A549 (cell line): ENCODE results near the gene DIP2A. TPM values are rescaled to one million over a fixed set of nuclear protein-coding genes. Genes with fewer than 3 reads are reported as not detected.

Source experiments
- ATAC-seq, 2 experiments: fragments of 200-7000 bp in 1 of 2; fragments of >200 bp in 1 of 2; cut with Nextera tagmentation in 1 of 2; cut with Tn5 transposase in 1 of 2; 3 replicates each; pipeline versions ENCODE4 v1.8.0 to v1.9.1; 2018 to 2020; ENCODE audit warnings: mild to moderate bottlenecking in 1 of 2, moderate library complexity in 1 of 2
- CTCF ChIA-PET: fragments of 300-600 bp; sonication (Branson Sonifier 250); formaldehyde crosslinking; extraction: SDS; loops from one replicate; lab custom pipeline; 2021; ENCODE audit warnings: antibody characterized with exemption, inconsistent platforms; lab: Yijun Ruan, JAX
- POLR2A ChIA-PET: fragments of 350-600 bp; formaldehyde crosslinking; extraction: SDS; loops from one replicate; lab custom pipeline; 2021; ENCODE audit warnings: antibody characterized with exemption, inconsistent platforms; lab: Yijun Ruan, JAX
- DNase-seq, 2 experiments: peaks; one replicate each; pipeline versions ENCODE4 v3.0.0 to v3.0.0-alpha.2; 2011 to 2016; ENCODE audit warnings: low read depth in 1 of 2, low spot score in 1 of 2
- FAIRE-seq: peaks from 2 replicates; lab custom pipeline; 2011; peaks lifted over from hg19 to GRCh38; lab: Jason Lieb, UNC
- H3K27ac ChIP-seq, 2 experiments: fragments of >200 bp; sonication (Bioruptor Twin); formaldehyde crosslinking; 3 replicates each; pipeline ENCODE4 v1.5.1; 2016 to 2017
- H3K4me1 ChIP-seq: fragments of >200 bp; sonication (Bioruptor Twin); formaldehyde crosslinking; 3 replicates; pipeline ENCODE4 v1.6.1; 2016
- H3K4me2 ChIP-seq: fragments of >200 bp; sonication (Bioruptor Twin); formaldehyde crosslinking; 3 replicates; pipeline ENCODE4 v1.6.1; 2016
- H3K4me3 ChIP-seq: fragments of >200 bp; sonication (Bioruptor Twin); formaldehyde crosslinking; 3 replicates; pipeline ENCODE4 v1.5.1; 2016
- H3K9me3 ChIP-seq: fragments of >200 bp; sonication (Bioruptor Twin); formaldehyde crosslinking; 3 replicates; pipeline ENCODE4 v1.6.1; 2016
- BHLHE40 ChIP-seq: IDR thresholded peaks from 2 replicates; pipeline ENCODE4 v1.6.1; 2012; ENCODE audit warnings: low read depth, low read length, inconsistent platforms
- CEBPB ChIP-seq, 2 experiments: fragments of >200 bp in 1 of 2; sonication (Bioruptor Twin) in 1 of 2; formaldehyde crosslinking in 1 of 2; IDR thresholded peaks; 2 replicates each; pipeline ENCODE4 v1.6.1; 2012 to 2016
- CTCF ChIP-seq: fragments of >200 bp; sonication (Bioruptor Twin); formaldehyde crosslinking; IDR thresholded peaks from 3 replicates; pipeline ENCODE4 v1.5.1; 2016
- EP300 ChIP-seq, 2 experiments: fragments of >200 bp; sonication (Bioruptor Twin); formaldehyde crosslinking; IDR thresholded peaks; 2 replicates in 1 of 2; 3 replicates in 1 of 2; pipeline ENCODE4 v1.6.1; 2016 to 2017
- FOXS1 ChIP-seq: fragments of 250-450 bp; sonication (Bioruptor Pico); IDR thresholded peaks from 2 replicates; pipeline ENCODE4 v1.5.0; 2020; ENCODE audit warnings: mild to moderate bottlenecking, moderate library complexity
- GATA3 ChIP-seq: IDR thresholded peaks from 2 replicates; pipeline ENCODE4 v1.6.1; 2012; ENCODE audit warnings: borderline replicate concordance
- HDAC2 ChIP-seq: fragments of 200-600 bp; sonication (generic); IDR thresholded peaks from 2 replicates; pipeline ENCODE4 v1.6.1; 2016
- HES2 ChIP-seq: fragments of >200 bp; sonication (Bioruptor Twin); formaldehyde crosslinking; IDR thresholded peaks from 2 replicates; pipeline ENCODE4 v1.6.1; 2016
- HEYL ChIP-seq: fragments of 250-450 bp; sonication (Bioruptor Pico); IDR thresholded peaks from 2 replicates; pipeline ENCODE4 v1.8.0; 2021; ENCODE audit warnings: mild to moderate bottlenecking, moderate library complexity
- HMGXB4 ChIP-seq: fragments of 250-450 bp; sonication (Bioruptor Pico); IDR thresholded peaks from 2 replicates; pipeline ENCODE4 v1.5.0; 2021; ENCODE audit warnings: mild to moderate bottlenecking, moderate library complexity, borderline replicate concordance
- HOXB13 ChIP-seq: fragments of 250-450 bp; sonication (Bioruptor Pico); IDR thresholded peaks from 2 replicates; pipeline ENCODE4 v1.5.0; 2020; ENCODE audit warnings: low read depth, mild to moderate bottlenecking, moderate library complexity
- HOXB5 ChIP-seq: fragments of 250-450 bp; sonication (Bioruptor Pico); IDR thresholded peaks from 2 replicates; pipeline ENCODE4 v1.5.0; 2020; ENCODE audit warnings: mild to moderate bottlenecking, moderate library complexity
- JUN ChIP-seq, 2 experiments: fragments of >200 bp; sonication (Bioruptor Twin); formaldehyde crosslinking; IDR thresholded peaks; 2 replicates in 1 of 2; 3 replicates in 1 of 2; pipeline ENCODE4 v1.6.1; 2016 to 2017
- JUNB ChIP-seq: fragments of >200 bp; sonication (Bioruptor Twin); formaldehyde crosslinking; IDR thresholded peaks from 2 replicates; pipeline ENCODE4 v1.6.1; 2016
- KDM5A ChIP-seq: fragments of 200-600 bp; sonication (generic); IDR thresholded peaks from 2 replicates; pipeline ENCODE4 v1.6.1; 2016; ENCODE audit warnings: antibody characterized with exemption, mild to moderate bottlenecking
- MAZ ChIP-seq: fragments of 150-350 bp; IDR thresholded peaks from 2 replicates; pipeline ENCODE4 v1.6.1; 2014; ENCODE audit warnings: antibody characterized with exemption, low read depth, low read length, borderline replicate concordance
- MYC ChIP-seq: IDR thresholded peaks from 2 replicates; pipeline ENCODE4 v1.6.1; 2012; ENCODE audit warnings: mild to moderate bottlenecking, inconsistent platforms, low read length, improper control_type of control experiment, borderline replicate concordance
- NPAS2 ChIP-seq: fragments of 250-450 bp; sonication (Bioruptor Pico); IDR thresholded peaks from 2 replicates; pipeline ENCODE4 v1.8.0; 2022; ENCODE audit warnings: mild to moderate bottlenecking, moderate library complexity, borderline replicate concordance
- NR3C1 ChIP-seq: fragments of >200 bp; sonication (Bioruptor Twin); formaldehyde crosslinking; IDR thresholded peaks from 3 replicates; pipeline ENCODE4 v1.6.1; 2017
- POLR2AphosphoS2 ChIP-seq: conservative IDR thresholded peaks from 2 replicates; pipeline ENCODE4 v1.6.1; 2012; ENCODE audit warnings: low read length, improper control_type of control experiment, inconsistent platforms
- RARB ChIP-seq: fragments of 250-450 bp; sonication (Bioruptor Pico); IDR thresholded peaks from 2 replicates; pipeline ENCODE4 v1.8.0; 2021; ENCODE audit warnings: mild to moderate bottlenecking, moderate library complexity
- RCOR1 ChIP-seq: fragments of 150-350 bp; IDR thresholded peaks from 2 replicates; pipeline ENCODE4 v1.6.1; 2014; ENCODE audit warnings: antibody characterized with exemption, low read length, low read depth
- SMC3 ChIP-seq: fragments of >200 bp; sonication (Bioruptor Twin); formaldehyde crosslinking; IDR thresholded peaks from 3 replicates; pipeline ENCODE4 v1.6.1; 2018; ENCODE audit warnings: inconsistent platforms
- WGBS: methylation state at CpG from one replicate; pipeline ENCODE4 v1.1.6; 2017; ENCODE audit errors: missing lambda C conversion rate; 5-methylcytosine and 5-hydroxymethylcytosine counted together
- polyA plus RNA-seq, 4 experiments: library from polyadenylated mRNA; depleted of rRNA in 3 of 4; stranded (reverse); fragments of >200 nt; fragmentation: RNase III in 1 of 4; extraction: RNeasy Plus Mini Kit Qiagen cat#74134 plus additional on column Dnase treatment in 1 of 4; gene quantifications; 2 replicates in 3 of 4; 3 replicates in 1 of 4; pipeline ENCODE4 v1.2.3, GENCODE V29; 2011 to 2017

The DIP2A gene
- polyA plus RNA-seq, 2 of the 4 experiments (the other 2 are of a cell fraction), result 13.3 to 18.4 TPM

GRCh38 chr21:46454634-46455390 is 3.9 kb upstream of the DIP2A start:
- H3K4me1 ChIP-seq, result peaks cover 7% of the 10 kb centered on the region; the same call in 2 of the 3 replicates
- no peak for FAIRE-seq
- no peak overlapping the region for H3K27ac ChIP-seq
- H3K4me2 ChIP-seq, result no peak overlapping the region
- 87% methylated on average over 4 of the region's 4 CpGs for WGBS
- no peak for TF ChIP-seq RARB (CRISPR knock-in tag)
- no peak for TF ChIP-seq HMGXB4 (CRISPR knock-in tag)
- no peak for TF ChIP-seq CTCF
- no peak for TF ChIP-seq MAZ
- no peak for TF ChIP-seq FOXS1 (CRISPR knock-in tag)
- no peak for TF ChIP-seq JUNB
- no peak for TF ChIP-seq HEYL (CRISPR knock-in tag)
- no peak overlapping the region for H3K4me3 ChIP-seq
- H3K9me3 ChIP-seq, result no peaks in the 10 kb centered on the region
- no peak for ATAC-seq
- POLR2A ChIA-PET, result no interaction called here
- DNase-seq, result no peak
- CTCF ChIA-PET, result interaction anchor here (0.6 kb wide), 1 partner anchor 479 kb away, joined by 3 read pairs; no protein-coding TSS in a partner anchor

- CTCF ChIA-PET, result no interaction called here
- no peak for DNase-seq
- no peak for FAIRE-seq
Measured at GRCh38 chr21:46455575-46456385, 2.9 kb upstream of the DIP2A start.

More at GRCh38 chr21:46455575-46456385, 2.9 kb upstream of the DIP2A start:
- TF ChIP-seq EP300 (IDR thresholded peaks at IDR 0.05) (no peak), MYC (no peak), SMC3 (no peak), HDAC2 (no peak), RCOR1 (no peak), HMGXB4 (CRISPR knock-in tag) (no peak), POLR2AphosphoS2 (no peak), HOXB13 (CRISPR knock-in tag) (no peak), KDM5A (no peak), HOXB5 (CRISPR knock-in tag) (no peak), NR3C1 (no peak), GATA3 (no peak), MAZ (no peak), BHLHE40 (no peak), JUN (IDR thresholded peaks at IDR 0.05) (no peak), CEBPB (IDR thresholded peaks at IDR 0.05) (no peak), FOXS1 (CRISPR knock-in tag) (no peak), HES2 (no peak), NPAS2 (no peak)
- no peak for ATAC-seq
- no peak overlapping the region for H3K4me3 ChIP-seq
- peaks cover 12% of the 10 kb centered on the region for H3K4me1 ChIP-seq
- WGBS, result 92% methylated on average over 10 of the region's 10 CpGs
- no peaks in the 10 kb centered on the region for H3K9me3 ChIP-seq
- POLR2A ChIA-PET, result no interaction called here
- no peak overlapping the region for H3K4me2 ChIP-seq
- no peak overlapping the region for H3K27ac ChIP-seq
